Lower leg skin (tissue), 4 donors: ENCODE measurements around the gene PHF13. TPM values are rescaled to one million over a fixed set of nuclear protein-coding genes. Genes with fewer than 3 reads are reported as not detected.

Experiments used
- DNase-seq, 2 donors: peaks; one replicate each; pipeline ENCODE4 v3.0.0-alpha.2; 2019; ENCODE audit warnings: low spot score in 2 of 2
- H3K4me3 ChIP-seq: fragments of 200-600 bp; sonication (generic); 2 replicates; pipeline ENCODE4 v1.5.1; 2017; ENCODE audit warnings: mild to moderate bottlenecking, low read depth; ENCODE audit not compliant: poor library complexity, severe bottlenecking
- CTCF ChIP-seq, 3 donors: fragments of 450-650 bp; IDR thresholded peaks; one replicate each; pipeline ENCODE4 v1.5.1; 2016; ENCODE audit warnings: antibody characterized with exemption in 3 of 3, mild to moderate bottlenecking in 3 of 3, moderate library complexity in 2 of 3
- POLR2A ChIP-seq, 2 donors: fragments of 450-650 bp; IDR thresholded peaks; one replicate each; pipeline ENCODE4 v1.6.1; 2016 to 2017; ENCODE audit warnings: antibody characterized with exemption in 2 of 2, mild to moderate bottlenecking in 1 of 2, moderate library complexity in 1 of 2
- WGBS, 2 donors: methylation state at CpG; one replicate each; pipeline ENCODE4 v1.1.5; 2018; 5-methylcytosine and 5-hydroxymethylcytosine counted together
- intact Hi-C: fragments of 100-400 bp; cut with DNase I; formaldehyde crosslinking; loops from one replicate; pipeline ENCODE4 v1.15.0; 2023; ENCODE audit warnings: low total_unique reads
- total RNA-seq, 4 donors: library from RNA; depleted of rRNA; stranded (reverse); fragments of >200 nt; gene quantifications; one replicate each; pipeline ENCODE4 v1.1.0, GENCODE V29; 2016

The PHF13 gene
- 10 to 100 TPM; 18.4 to 26.7 (median 21.1) TPM for total RNA-seq

GRCh38 chr1:6613361-6614018, at the start of gene PHF13:
Gene PHF13, plus strand, starts transcription at chr1:6613731. Its CDS starts 336 bp downstream, at chr1:6614067.
- TF ChIP-seq CTCF (IDR thresholded peaks at IDR 0.05) (no peak), POLR2A (IDR thresholded peaks at IDR 0.05) (no peak)
- intact Hi-C loops, result no loop called here
- WGBS, 2 donors, result 0% methylated on average over 4 to 19 of the region's 84 CpGs
- H3K4me3 ChIP-seq, result peak within 1 kb of the TSS; percentile 87
- peak; percentile 99 to 100 for DNase-seq

GRCh38 chr1:6569033-6569432, 44.5 kb upstream of the PHF13 start:
- intact Hi-C loops, result no loop called here
- no peak for DNase-seq
- H3K4me3 ChIP-seq, result no peak overlapping the region
- WGBS, 2 donors, result 88 to 91% methylated on average over 11 of the region's 11 CpGs
- TF ChIP-seq POLR2A (IDR thresholded peaks at IDR 0.05) (no peak), CTCF (IDR thresholded peaks at IDR 0.05) (no peak)

GRCh38 chr1:6570100-6570499, 43.4 kb upstream of the PHF13 start:
- DNase-seq, result no peak
- 58 to 61% methylated on average over 3 of the region's 3 CpGs for WGBS, 2 donors
- intact Hi-C loops, result loop anchor here (10.0 kb wide), 1 partner anchor 65 kb away; no protein-coding TSS in a partner anchor

GRCh38 chr1:6570987-6571386, 42.5 kb upstream of the PHF13 start:
- TF ChIP-seq POLR2A (IDR thresholded peaks at IDR 0.05), result no peak
- TF ChIP-seq CTCF (IDR thresholded peaks at IDR 0.05), result no peak
- no peak for DNase-seq
- WGBS, 2 donors, result 60 to 78% methylated on average over 3 to 5 of the region's 5 CpGs
- no peak overlapping the region for H3K4me3 ChIP-seq
- intact Hi-C loops, result loop anchor here (10.0 kb wide), 1 partner anchor 64 kb away; no protein-coding TSS in a partner anchor

More at GRCh38 chr1:6570100-6570499, 43.4 kb upstream of the PHF13 start:
- no peak overlapping the region for H3K4me3 ChIP-seq
- TF ChIP-seq POLR2A (IDR thresholded peaks at IDR 0.05), result no peak

- intact Hi-C loops, result loop anchor here (10.0 kb wide), 1 partner anchor 62 kb away; no protein-coding TSS in a partner anchor
- TF ChIP-seq POLR2A (IDR thresholded peaks at IDR 0.05) (no peak), CTCF (IDR thresholded peaks at IDR 0.05) (no peak)
- 67 to 86% methylated on average over 12 of the region's 12 CpGs for WGBS, 2 donors
- no peak overlapping the region for H3K4me3 ChIP-seq
- no peak for DNase-seq
These were observed 40.7 kb upstream of the PHF13 start for GRCh38 chr1:6572653-6573383.

- intact Hi-C loops, result loop anchor here (10.0 kb wide), 1 partner anchor 61 kb away; no protein-coding TSS in a partner anchor
These were observed 39.4 kb upstream of the PHF13 start for GRCh38 chr1:6574025-6574620.

More at GRCh38 chr1:6574025-6574620, 39.4 kb upstream of the PHF13 start:
- H3K4me3 ChIP-seq, result no peak overlapping the region
- 77 to 82% methylated on average over 8 of the region's 8 CpGs for WGBS, 2 donors
- TF ChIP-seq POLR2A (IDR thresholded peaks at IDR 0.05) (no peak), CTCF (IDR thresholded peaks at IDR 0.05) (no peak)
- DNase-seq, result no peak
